Erythroblast (primary cell): ENCODE data around the gene CNEP1R1.

ENCODE experiments used
- GATA1 ChIP-seq: IDR thresholded peaks from 2 replicates; pipeline ENCODE4 v1.6.1; 2011; ENCODE audit warnings: low read depth, mild to moderate bottlenecking, control low read depth, low read length, moderate library complexity
- POLR2A ChIP-seq: IDR thresholded peaks from 2 replicates; pipeline ENCODE4 v1.6.1; 2011; ENCODE audit warnings: mild to moderate bottlenecking, low read length

DNA sequence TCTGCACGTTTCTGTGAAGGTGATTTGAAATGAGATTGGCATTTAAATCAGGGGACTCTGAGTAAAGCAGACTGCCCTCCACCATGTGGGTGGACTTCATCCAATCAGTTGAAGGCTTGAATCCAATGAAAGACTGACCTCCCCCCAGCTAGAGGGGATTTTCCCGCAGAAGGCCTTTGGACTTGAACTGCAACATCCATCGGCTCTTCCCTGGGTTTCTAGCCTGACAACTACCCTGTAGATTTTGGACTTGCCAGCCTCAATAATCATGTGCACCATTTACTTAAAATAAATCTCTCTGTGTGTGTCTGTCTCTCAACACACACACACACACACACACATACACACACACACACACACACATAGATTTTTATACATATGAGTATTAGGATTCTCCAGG lies 23.9 kb upstream of the CNEP1R1 start:
- TF ChIP-seq POLR2A (no peak), GATA1 (no peak)
